GM12892 (cell line): ENCODE results near the gene MTMR2.

ENCODE experiments used
- POLR2A ChIP-seq: IDR thresholded peaks from 2 replicates; pipeline ENCODE4 v1.6.1; 2011; ENCODE audit warnings: low read depth, low read length, control low read depth
- POLR2AphosphoS5 ChIP-seq: IDR thresholded peaks from 2 replicates; pipeline ENCODE4 v1.6.1; 2011; ENCODE audit warnings: low read depth, low read length, control low read depth
- TAF1 ChIP-seq: IDR thresholded peaks from 2 replicates; pipeline ENCODE4 v1.6.1; 2011; ENCODE audit warnings: low read depth, mild to moderate bottlenecking, control low read depth, low read length, borderline replicate concordance

- TF ChIP-seq POLR2A: no peak
- no peak for TF ChIP-seq TAF1
- no peak for TF ChIP-seq POLR2AphosphoS5
Measured at GRCh38 chr11:95835351-95835750, 88.6 kb downstream of the MTMR2 start.
